VCaP (cell line): Measurements from ENCODE around the gene B3GNT2.

Experiments
- H3K27ac ChIP-seq: fragments of 450-650 bp; 2 replicates; pipeline ENCODE4 v1.5.1; 2017
- TF ChIP-seq, protein P1 (sequence below): fragments of 450-650 bp; conservative IDR thresholded peaks from 2 replicates; pipeline ENCODE4 v1.5.1; 2017; ENCODE audit warnings: mild to moderate bottlenecking, moderate library complexity

Gene B3GNT2

GRCh38 chr2:62248226-62248625 is 52.3 kb downstream of the B3GNT2 start:
- TF ChIP-seq, protein P1, sequence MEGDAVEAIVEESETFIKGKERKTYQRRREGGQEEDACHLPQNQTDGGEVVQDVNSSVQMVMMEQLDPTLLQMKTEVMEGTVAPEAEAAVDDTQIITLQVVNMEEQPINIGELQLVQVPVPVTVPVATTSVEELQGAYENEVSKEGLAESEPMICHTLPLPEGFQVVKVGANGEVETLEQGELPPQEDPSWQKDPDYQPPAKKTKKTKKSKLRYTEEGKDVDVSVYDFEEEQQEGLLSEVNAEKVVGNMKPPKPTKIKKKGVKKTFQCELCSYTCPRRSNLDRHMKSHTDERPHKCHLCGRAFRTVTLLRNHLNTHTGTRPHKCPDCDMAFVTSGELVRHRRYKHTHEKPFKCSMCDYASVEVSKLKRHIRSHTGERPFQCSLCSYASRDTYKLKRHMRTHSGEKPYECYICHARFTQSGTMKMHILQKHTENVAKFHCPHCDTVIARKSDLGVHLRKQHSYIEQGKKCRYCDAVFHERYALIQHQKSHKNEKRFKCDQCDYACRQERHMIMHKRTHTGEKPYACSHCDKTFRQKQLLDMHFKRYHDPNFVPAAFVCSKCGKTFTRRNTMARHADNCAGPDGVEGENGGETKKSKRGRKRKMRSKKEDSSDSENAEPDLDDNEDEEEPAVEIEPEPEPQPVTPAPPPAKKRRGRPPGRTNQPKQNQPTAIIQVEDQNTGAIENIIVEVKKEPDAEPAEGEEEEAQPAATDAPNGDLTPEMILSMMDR, result no peak
- H3K27ac ChIP-seq, result no peak overlapping the region

- no peak overlapping the region for H3K27ac ChIP-seq
- TF ChIP-seq, protein P1, result no peak
Observed at GRCh38 chr2:62250239-62250638, 54.3 kb downstream of the B3GNT2 start.

- TF ChIP-seq, protein P1, result no peak
- H3K27ac ChIP-seq, result no peak overlapping the region
Observed at GRCh38 chr2:62254424-62255266, 58.7 kb downstream of the B3GNT2 start.

GRCh38 chr2:62257466-62257865 is 61.6 kb downstream of the B3GNT2 start:
- H3K27ac ChIP-seq, result no peak overlapping the region
- TF ChIP-seq, protein P1, result no peak

DNA sequence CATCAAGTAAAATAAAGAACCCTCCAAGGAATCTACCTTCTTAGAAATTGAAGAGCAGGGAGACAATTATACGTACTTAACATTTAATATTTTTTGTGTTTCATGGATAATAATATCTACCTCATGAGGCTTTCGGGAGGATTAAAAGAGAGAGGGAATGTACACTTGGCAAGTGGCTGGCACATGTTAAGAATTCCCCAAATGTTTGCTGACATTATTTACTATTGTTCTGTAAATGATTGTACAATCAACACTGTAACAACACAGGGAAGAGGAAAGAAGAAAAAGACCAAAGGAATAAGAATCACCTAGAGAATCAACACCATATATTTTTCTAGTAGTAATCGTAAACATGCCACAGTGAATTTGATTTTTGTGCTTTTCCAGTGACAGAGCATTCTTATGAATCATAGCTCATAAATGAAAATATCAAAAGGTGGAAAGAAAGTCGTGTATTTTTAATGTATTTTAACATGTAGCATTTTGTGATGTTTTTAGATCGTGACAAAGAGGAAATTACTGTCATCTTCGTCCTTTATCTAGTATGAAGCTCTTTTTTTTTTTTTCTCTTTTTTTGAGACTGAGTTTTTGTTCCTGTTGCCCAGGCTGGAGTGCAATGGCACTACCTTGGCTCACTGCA is 67.3 kb downstream of the B3GNT2 start:
- TF ChIP-seq, protein P1, result no peak
- peak overlapping the region; percentile 31; the same call in 1 of the 2 replicates for H3K27ac ChIP-seq

DNA sequence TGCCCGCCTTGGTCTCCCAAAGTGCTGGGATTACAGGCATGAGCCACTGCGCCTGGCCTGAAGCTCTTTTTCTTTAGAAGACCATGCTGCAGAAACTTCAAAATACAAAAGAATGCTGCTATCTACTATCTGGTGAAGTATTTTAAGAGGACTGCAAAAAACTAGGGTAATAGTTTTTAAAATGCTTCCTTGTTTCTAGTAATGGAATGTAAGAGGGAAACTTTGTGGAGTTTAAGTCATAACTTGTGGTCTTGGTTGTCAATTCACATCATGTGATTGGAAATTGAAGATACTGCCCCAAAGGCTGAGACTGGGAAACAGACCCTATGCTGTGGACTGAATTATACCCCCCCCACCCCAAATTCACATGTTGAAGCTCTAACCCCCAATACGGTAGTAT is 68.3 kb downstream of the B3GNT2 start:
- no peak overlapping the region for H3K27ac ChIP-seq
- TF ChIP-seq, protein P1, result no peak

DNA sequence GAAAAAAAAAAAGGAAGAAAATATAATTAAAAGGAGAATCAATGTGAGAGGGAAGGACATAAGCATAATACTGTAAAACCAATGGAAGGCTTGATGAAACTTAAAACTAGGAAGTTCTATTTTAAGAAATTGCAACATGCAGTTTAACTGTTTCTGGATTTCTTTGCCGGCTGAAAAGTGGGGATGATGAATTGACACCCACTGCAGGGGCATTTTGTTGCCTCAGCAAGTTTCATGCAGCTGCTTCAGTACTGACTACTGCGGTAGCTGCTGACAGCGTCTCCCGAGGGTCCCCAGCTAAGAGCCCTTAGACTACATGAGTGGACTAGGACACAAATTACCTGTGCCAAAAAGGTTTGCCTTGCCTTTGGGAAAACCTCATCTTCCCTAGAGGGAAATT is 69.2 kb downstream of the B3GNT2 start:
- TF ChIP-seq, protein P1, result no peak
- no peak overlapping the region for H3K27ac ChIP-seq
